ENCODE data around the gene PRKCA. TPM values are rescaled to one million over a fixed set of nuclear protein-coding genes. Genes with fewer than 3 reads are reported as not detected.

PRKCA gene
- polyA plus RNA-seq, 2 of the 4 experiments (the other 2 are of a cell fraction) = 28.8 to 65.0 TPM

GRCh38 chr17:66301367-66301863 lies 998 bp upstream of the PRKCA start:
- 72% methylated on average over 14 of the region's 14 CpGs for WGBS (ENCODE audit: missing lambda C conversion rate)
- ATAC-seq = no peak
- FAIRE-seq = no peak
- Histone ChIP-seq H3K9me3 (no peaks in the 10 kb centered on the region), H3K27ac (peak overlapping the region; percentile 88 to 97), H3K4me1 (peaks cover 15% of the 10 kb centered on the region), H3K4me2 (peak overlapping the region; percentile 95), H3K4me3 (peak overlapping the region; percentile 85)
- no peak for TF ChIP-seq CHD2 (IDR thresholded peaks at IDR 0.05; ENCODE audit: low read length, partially characterized antibody)
- TF ChIP-seq CTCF (IDR thresholded peaks at IDR 0.05) = no peak
- no peak for TF ChIP-seq JUNB (IDR thresholded peaks at IDR 0.05)
- TF ChIP-seq RAD21 (conservative IDR thresholded peaks at IDR 0.05 in 1 of 2, IDR thresholded peaks at IDR 0.05 in 1 of 2) = no peak
- peak; percentile 6; the same call in 1 of the 2 replicates for TF ChIP-seq E2F6 (IDR thresholded peaks at IDR 0.05; ENCODE audit: borderline replicate concordance, low read depth)
- no peak for TF ChIP-seq HEYL (CRISPR knock-in tag; IDR thresholded peaks at IDR 0.05)
- no peak for TF ChIP-seq ZC3H11A (IDR thresholded peaks at IDR 0.05)
- no peak for TF ChIP-seq HDAC2 (IDR thresholded peaks at IDR 0.05)
- TF ChIP-seq MAX (IDR thresholded peaks at IDR 0.05) = peak; percentile 46; the same call in 1 of the 2 replicates
- no peak for TF ChIP-seq MAFK (IDR thresholded peaks at IDR 0.05; ENCODE audit: partially characterized antibody)
- DNase-seq (ENCODE audit: low read depth in 1 of 2, low spot score in 1 of 2) = no peak
- CTCF ChIA-PET = interaction anchor here (0.9 to 4.7 kb wide), 11 partner anchors 9 to 373 kb away, joined by 3 to 24 read pairs (median 6); no protein-coding TSS in a partner anchor
- POLR2A ChIA-PET = interaction anchor here (0.6 to 1.5 kb wide), 3 partner anchors 28 to 247 kb away, joined by 3 to 4 read pairs (median 3); no protein-coding TSS in a partner anchor

- POLR2A ChIA-PET = interaction anchor here (0.5 to 1.3 kb wide), 7 partner anchors 13 to 206 kb away, joined by 3 to 4 read pairs (median 3); no protein-coding TSS in a partner anchor
- TF ChIP-seq MAX (IDR thresholded peaks at IDR 0.05) (peak; percentile 67; the same call in 1 of the 2 replicates), PHF8 (IDR thresholded peaks at IDR 0.05; ENCODE audit: borderline replicate concordance, low read depth) (0 out of 2 replicates have a peak, but pooled peaks have one; percentile 19), JUN (IDR thresholded peaks at IDR 0.05) (peak; percentile 20 to 35; a peak in 2 of 5 replicates), CTCF (IDR thresholded peaks at IDR 0.05) (peak; percentile 22; the same call in 1 of the 3 replicates), EHMT2 (IDR thresholded peaks at IDR 0.05; ENCODE audit: low read depth) (no peak), HES2 (IDR thresholded peaks at IDR 0.05) (no peak), HOXA7 (CRISPR knock-in tag; IDR thresholded peaks at IDR 0.05) (no peak), SMC3 (IDR thresholded peaks at IDR 0.05) (peak; percentile 40; the same call in 1 of the 3 replicates), MAZ (IDR thresholded peaks at IDR 0.05; ENCODE audit: borderline replicate concordance, low read depth, low read length) (no peak), BCL3 (IDR thresholded peaks at IDR 0.05) (peak; percentile 13; the same call in 1 of the 3 replicates), MYC (IDR thresholded peaks at IDR 0.05; ENCODE audit: borderline replicate concordance, low read length) (0 out of 2 replicates have a peak, but pooled peaks have one; percentile 17), KDM5A (IDR thresholded peaks at IDR 0.05) (0 out of 2 replicates have a peak, but pooled peaks have one; percentile 21), RAD21 (conservative IDR thresholded peaks at IDR 0.05 in 1 of 2, IDR thresholded peaks at IDR 0.05 in 1 of 2) (peak in 1 of 2 experiments; percentile 15; a peak in 3 of 5 replicates), HDAC2 (IDR thresholded peaks at IDR 0.05) (0 out of 2 replicates have a peak, but pooled peaks have one; percentile 15), E2F6 (IDR thresholded peaks at IDR 0.05; ENCODE audit: borderline replicate concordance, low read depth) (0 out of 2 replicates have a peak, but pooled peaks have one; percentile 11)
- Histone ChIP-seq H3K4me1 (peaks cover 22% of the 10 kb centered on the region), H3K4me2 (peak overlapping the region; percentile 95), H3K27ac (peak overlapping the region; percentile 88 to 97), H3K4me3 (peak overlapping the region; percentile 85), H3K9me3 (no peaks in the 10 kb centered on the region)
- FAIRE-seq (no peak), ATAC-seq (peak; percentile 59 to 78), DNase-seq (ENCODE audit: low read depth in 1 of 2, low spot score in 1 of 2) (peak; percentile 58 to 84)
- CTCF ChIA-PET = interaction anchor here (0.8 to 4.7 kb wide), 11 partner anchors 10 to 323 kb away, joined by 3 to 24 read pairs (median 5); no protein-coding TSS in a partner anchor
- WGBS (ENCODE audit: missing lambda C conversion rate) = 3% methylated on average over 33 of the region's 91 CpGs
Measured at GRCh38 chr17:66302761-66303626, 581 bp downstream of the PRKCA start.
